Nephron (organoid): ENCODE results near the gene GJA3.

Experiments
- H3K27ac Mint-ChIP-seq, 3 experiments: 2 replicates each; pipeline ENCODE4 v1.8.0; 2020; ENCODE audit warnings: mixed read lengths in 3 of 3, mild to moderate bottlenecking in 2 of 3, moderate library complexity in 1 of 3
- H3K27me3 Mint-ChIP-seq: 2 replicates; pipeline ENCODE4 v1.8.0; 2021; ENCODE audit warnings: low read depth, mild to moderate bottlenecking, moderate library complexity, mixed read lengths
- H3K36me3 Mint-ChIP-seq: 2 replicates; pipeline ENCODE4 v1.8.0; 2020; ENCODE audit warnings: low read depth, mixed read lengths
- H3K4me1 Mint-ChIP-seq: 2 replicates; pipeline ENCODE4 v1.8.0; 2020; ENCODE audit warnings: mixed read lengths
- H3K4me3 Mint-ChIP-seq, 3 experiments: 2 replicates each; pipeline ENCODE4 v1.8.0; 2020; ENCODE audit warnings: mild to moderate bottlenecking in 3 of 3, mixed read lengths in 3 of 3, moderate library complexity in 2 of 3
- H3K9me3 Mint-ChIP-seq: 2 replicates; pipeline ENCODE4 v1.8.0; 2020; ENCODE audit warnings: mixed read lengths
- CTCF ChIP-seq, 3 experiments: fragments of 200-600 bp; sonication (generic); IDR thresholded peaks; one replicate each; pipeline ENCODE4 v1.5.0; 2021; ENCODE audit warnings: antibody characterized with exemption in 3 of 3; ENCODE audit not compliant: unreplicated experiment in 3 of 3

GJA3 gene

GRCh38 chr13:20186771-20187170, 25.9 kb upstream of the GJA3 start:
- Mint-ChIP-seq H3K9me3 (no peaks in the 10 kb centered on the region), H3K36me3 (no peaks in the 10 kb centered on the region), H3K27me3 (peaks cover 54% of the 10 kb centered on the region), H3K27ac (no peak overlapping the region), H3K4me1 (no peaks in the 10 kb centered on the region), H3K4me3 (no peak overlapping the region)
- TF ChIP-seq CTCF (IDR thresholded peaks at IDR 0.05; ENCODE audit: unreplicated experiment in 3 of 3): no peak

DNA sequence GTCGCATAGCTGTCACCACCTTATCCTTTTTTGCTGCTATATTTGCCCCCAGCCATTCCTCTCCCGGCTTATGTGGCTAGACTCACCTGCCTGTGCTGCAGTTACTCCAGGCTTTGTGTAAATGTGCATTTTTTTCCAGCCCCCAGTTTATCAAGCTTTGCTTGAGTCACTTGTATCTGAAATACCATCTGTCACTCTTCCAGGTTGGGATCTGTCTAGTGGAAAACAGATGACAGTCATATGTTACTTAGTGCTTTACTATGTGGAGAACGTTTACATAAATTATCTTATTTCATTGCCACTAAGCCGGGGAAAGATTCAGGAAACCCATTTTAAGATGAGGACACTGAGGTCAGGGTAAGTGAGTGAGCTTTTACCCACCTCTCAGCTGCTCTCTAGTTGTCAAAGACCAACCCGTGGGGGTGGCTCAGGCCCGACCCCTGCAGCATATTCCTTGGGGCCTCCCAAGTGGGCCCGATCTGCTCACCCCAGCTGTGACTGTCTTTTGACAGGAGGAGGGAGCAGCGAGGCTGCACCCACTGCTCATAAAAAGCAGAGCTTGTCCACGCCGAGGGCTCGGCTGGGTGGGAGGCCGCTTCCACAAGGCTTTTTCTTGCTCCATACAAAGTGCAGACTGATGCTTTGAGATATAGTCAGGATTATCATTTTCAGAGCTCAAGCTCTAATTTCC, 24.7 kb upstream of the GJA3 start:
- Mint-ChIP-seq H3K4me1 (no peaks in the 10 kb centered on the region), H3K4me3 (no peak overlapping the region), H3K27ac (no peak overlapping the region), H3K27me3 (peaks cover 47% of the 10 kb centered on the region), H3K9me3 (no peaks in the 10 kb centered on the region), H3K36me3 (no peaks in the 10 kb centered on the region)
- no peak for TF ChIP-seq CTCF (IDR thresholded peaks at IDR 0.05; ENCODE audit: unreplicated experiment in 3 of 3)

GRCh38 chr13:20182231-20182846, 21.5 kb upstream of the GJA3 start:
- Mint-ChIP-seq H3K27me3 (peaks cover 21% of the 10 kb centered on the region), H3K4me3 (no peak overlapping the region), H3K9me3 (no peaks in the 10 kb centered on the region), H3K4me1 (peaks cover 6% of the 10 kb centered on the region), H3K36me3 (no peaks in the 10 kb centered on the region), H3K27ac (no peak overlapping the region)
- TF ChIP-seq CTCF (IDR thresholded peaks at IDR 0.05; ENCODE audit: unreplicated experiment in 3 of 3): peak; percentile 81 to 89 (median 85)

- Mint-ChIP-seq H3K4me1 (peaks cover 7% of the 10 kb centered on the region), H3K36me3 (no peaks in the 10 kb centered on the region), H3K4me3 (no peak overlapping the region), H3K27me3 (peaks cover 18% of the 10 kb centered on the region), H3K9me3 (no peaks in the 10 kb centered on the region), H3K27ac (no peak overlapping the region)
- TF ChIP-seq CTCF (IDR thresholded peaks at IDR 0.05; ENCODE audit: unreplicated experiment in 3 of 3): no peak
These were observed 20.3 kb upstream of the GJA3 start for GRCh38 chr13:20181188-20181587.

DNA sequence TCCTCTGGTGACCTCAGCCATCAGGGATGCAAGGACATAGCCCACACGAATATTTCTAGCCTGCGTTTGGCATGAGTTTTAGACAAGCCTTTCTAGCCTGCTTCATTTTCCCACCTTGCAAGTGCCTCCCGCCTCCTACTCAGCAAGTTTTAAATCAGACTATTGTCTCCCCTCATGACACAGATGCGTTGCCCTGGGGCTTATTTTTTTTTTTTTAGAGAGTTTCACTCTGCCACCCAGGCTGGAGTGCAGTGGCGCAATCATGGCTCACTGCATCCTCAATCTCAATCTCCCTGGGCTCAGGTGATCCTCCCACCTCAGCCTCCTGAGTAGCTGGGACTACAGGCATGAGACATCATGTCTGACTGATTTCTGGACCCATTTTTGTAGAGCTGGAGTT, 17.3 kb upstream of the GJA3 start:
- Mint-ChIP-seq H3K9me3 (no peaks in the 10 kb centered on the region), H3K4me3 (no peak overlapping the region), H3K36me3 (no peaks in the 10 kb centered on the region), H3K27ac (peak overlapping the region in 1 of 3 experiments; percentile 48), H3K4me1 (peaks cover 23% of the 10 kb centered on the region), H3K27me3 (peaks cover 16% of the 10 kb centered on the region)
- no peak for TF ChIP-seq CTCF (IDR thresholded peaks at IDR 0.05; ENCODE audit: unreplicated experiment in 3 of 3)
